GM12878 (cell line): ENCODE results near the gene LYPLA2. TPM values are rescaled to one million over a fixed set of nuclear protein-coding genes. Genes with fewer than 3 reads are reported as not detected.

Experiments
- ATAC-seq: fragments of 200-7000 bp; cut with Tn5 transposase; 3 replicates; pipeline ENCODE4 v1.9.1; 2020; ENCODE audit warnings: mild to moderate bottlenecking, moderate library complexity
- BruUV-seq: library from RNA; stranded (reverse); fragments of 400-500 nt; replicated peaks from 2 replicates; lab custom pipeline; 2021; lab: Mats Ljungman, UMichigan
- CTCF ChIA-PET: fragments of 300-600 bp; sonication (Branson Sonifier 250); formaldehyde crosslinking; extraction: SDS; loops from one replicate; lab custom pipeline; 2021; ENCODE audit warnings: inconsistent platforms; lab: Yijun Ruan, JAX
- POLR2A ChIA-PET: fragments of 350-600 bp; formaldehyde crosslinking; extraction: SDS; loops from one replicate; lab custom pipeline; 2021; ENCODE audit warnings: inconsistent platforms; lab: Charles Lee
- RAD21 ChIA-PET: fragments of 300-600 bp; sonication (Branson Sonifier 250); formaldehyde crosslinking; loops from one replicate; lab custom pipeline; 2023; ENCODE audit warnings: antibody characterized with exemption; ENCODE audit not compliant: unreplicated experiment; lab: Charles Lee
- SMC1A ChIA-PET: fragments of 300-600 bp; sonication (Branson Sonifier 250); formaldehyde crosslinking; loops from one replicate; lab custom pipeline; 2023; ENCODE audit not compliant: unreplicated experiment, uncharacterized antibody; lab: Charles Lee
- DNase-seq: peaks from one replicate; pipeline ENCODE4 v3.0.0-alpha.2; 2011; ENCODE audit warnings: low read depth, low spot score
- FAIRE-seq: peaks from 3 replicates; lab custom pipeline; 2011; peaks lifted over from hg19 to GRCh38; lab: Jason Lieb, UNC
- H2AFZ ChIP-seq: 2 replicates; pipeline ENCODE4 v1.6.0; 2011; ENCODE audit warnings: low read depth, low read length, control low read depth; ENCODE audit not compliant: control insufficient read depth
- H3K27ac ChIP-seq: 2 replicates; pipeline ENCODE4 v1.5.1; 2011; ENCODE audit warnings: control low read depth; ENCODE audit not compliant: control insufficient read depth, insufficient read depth
- H3K27me3 ChIP-seq, 2 experiments: replicated peaks in 1 of 2; 2 replicates each; pipeline versions ENCODE4 v1.6.0 to v1.6.1; 2011; ENCODE audit warnings: low read length in 1 of 2; ENCODE audit not compliant: control insufficient read depth in 2 of 2, insufficient read depth in 2 of 2
- H3K36me3 ChIP-seq, 2 experiments: 2 replicates each; pipeline ENCODE4 v1.5.1; 2011; ENCODE audit warnings: low read length in 1 of 2; ENCODE audit not compliant: control insufficient read depth in 2 of 2, insufficient read depth in 2 of 2
- H3K4me1 ChIP-seq: 2 replicates; pipeline ENCODE4 v1.6.1; 2011; ENCODE audit warnings: mild to moderate bottlenecking, low read length, moderate library complexity, mixed read lengths; ENCODE audit not compliant: control insufficient read depth, insufficient read depth
- H3K4me2 ChIP-seq: 2 replicates; pipeline ENCODE4 v1.6.0; 2011; ENCODE audit warnings: control low read depth; ENCODE audit not compliant: control insufficient read depth, insufficient read depth
- H3K4me3 ChIP-seq: fragments of 200-600 bp; sonication (generic); 2 replicates; pipeline ENCODE4 v1.5.1; 2016
- H3K79me2 ChIP-seq: 2 replicates; pipeline ENCODE4 v1.6.0; 2011; ENCODE audit warnings: low read length; ENCODE audit not compliant: control insufficient read depth, insufficient read depth
- H3K9ac ChIP-seq: 2 replicates; pipeline ENCODE4 v1.8.0; 2011; ENCODE audit warnings: low read length, control low read depth, mixed read lengths; ENCODE audit not compliant: control insufficient read depth, insufficient read depth
- H3K9me3 ChIP-seq: replicated peaks from 3 replicates; pipeline ENCODE4 v1.5.1; 2011; ENCODE audit warnings: mild to moderate bottlenecking, low read length; ENCODE audit not compliant: control insufficient read depth, insufficient read depth
- H4K20me1 ChIP-seq: 2 replicates; pipeline ENCODE4 v1.6.0; 2011; ENCODE audit not compliant: control insufficient read depth, insufficient read depth
- BRCA1 ChIP-seq: IDR thresholded peaks from 2 replicates; pipeline ENCODE4 v1.6.1; 2011; ENCODE audit warnings: low read depth, low read length, improper control_type of control experiment
- HDGF ChIP-seq: fragments of 450-650 bp; IDR thresholded peaks from 2 replicates; pipeline ENCODE4 v1.6.1; 2016; ENCODE audit warnings: antibody characterized with exemption
- PAX5 ChIP-seq: IDR thresholded peaks from 2 replicates; pipeline ENCODE4 v1.6.1; 2011; ENCODE audit warnings: low read depth, low read length, borderline replicate concordance
- POLR2A ChIP-seq: IDR thresholded peaks from 2 replicates; pipeline ENCODE4 v1.6.1; 2011; ENCODE audit warnings: low read depth, mild to moderate bottlenecking, low read length
- RUNX3 ChIP-seq: IDR thresholded peaks from 2 replicates; pipeline ENCODE4 v1.6.1; 2012; ENCODE audit warnings: low read length, inconsistent platforms
- TAF1 ChIP-seq: IDR thresholded peaks from 2 replicates; pipeline ENCODE4 v1.6.1; 2011; ENCODE audit warnings: mild to moderate bottlenecking, low read depth, low read length, borderline replicate concordance
- YBX1 ChIP-seq: fragments of 450-650 bp; IDR thresholded peaks from 2 replicates; pipeline ENCODE4 v1.6.1; 2016; ENCODE audit warnings: antibody characterized with exemption
- WGBS: methylation state at CpG from one replicate; pipeline ENCODE4 v1.1.6; 2016; ENCODE audit warnings: low lambda C conversion rate; ENCODE audit not compliant: insufficient replicate concordance, insufficient coverage; ENCODE audit errors: missing lambda C conversion rate; 5-methylcytosine and 5-hydroxymethylcytosine counted together
- in situ Hi-C: fragments of 300-500 bp; cut with MboI; formaldehyde crosslinking; loops from 9 replicates; pipeline ENCODE4 v1.14.3; 2018; ENCODE audit warnings: mixed read lengths
- intact Hi-C: fragments of 100-400 bp; cut with micrococcal nuclease; formaldehyde crosslinking; loops from one replicate; pipeline ENCODE4 v1.14.2; 2022; ENCODE audit not compliant: unreplicated experiment
- polyA plus RNA-seq, 11 experiments: library from polyadenylated mRNA; depleted of rRNA in 4 of 11; unstranded in 6 of 11; stranded (reverse) in 5 of 11; fragments of >200 nt; fragmentation: Nextera tagmentation in 4 of 11; fragmentation: Illumina TruSeq in 1 of 11; extraction: Ambion mirVana in 4 of 11; extraction: Trizol in 1 of 11; gene quantifications; 1 replicate in 1 of 11; 2 replicates in 10 of 11; pipeline versions ENCODE4 v1.2.1 to v1.2.3, GENCODE V29; 2011 to 2016; ENCODE audit warnings: inconsistent platforms in 2 of 11, missing spikeins in 2 of 11, low read depth in 1 of 11
- total RNA-seq, 4 experiments: library from RNA; depleted of rRNA in 3 of 4; stranded (reverse); fragments of >200 nt in 3 of 4; fragmentation: Illumina TruSeq in 1 of 4; extraction: Trizol in 1 of 4; gene quantifications; 2 replicates each; pipeline versions ENCODE4 v1.2.1 to v1.2.3, GENCODE V29; 2013 to 2021

The LYPLA2 gene
- total and polyA plus RNA-seq, 10 of the 15 experiments (the other 5 are each of a cell fraction or from before 2014, with no cell fraction given), result 2.7 to 129 (median 62.3) TPM

DNA sequence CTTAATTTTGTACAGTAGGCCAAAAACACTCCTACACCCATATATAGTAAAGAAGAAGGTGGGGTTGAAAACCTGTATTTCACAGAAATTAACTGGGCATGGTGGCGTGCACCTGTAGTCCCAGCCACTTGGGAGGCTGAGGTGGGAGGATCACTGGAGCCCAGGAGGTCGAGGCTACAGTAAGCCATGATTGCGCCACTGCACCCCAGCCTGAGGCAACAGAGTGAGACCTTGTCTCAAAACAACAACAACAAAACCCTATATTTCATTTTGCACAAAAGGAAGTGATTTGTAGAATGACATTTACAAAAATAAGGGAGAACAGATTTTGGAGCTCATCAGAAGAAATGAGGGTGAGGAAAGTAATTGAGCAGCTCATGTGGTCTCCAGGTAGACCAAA, 2.2 kb upstream of the LYPLA2 start:
- POLR2A ChIA-PET, result interaction anchor here (0.7 kb wide), 1 partner anchor 11 kb away, joined by 5 read pairs; the partner anchor contains the start of gene PITHD1
- RAD21 ChIA-PET, result no interaction called here
- H2AFZ ChIP-seq, result no peak overlapping the region
- BruUV-seq, result no TSS peak
- no peaks in the 10 kb centered on the region for H3K27me3 ChIP-seq
- H3K27ac ChIP-seq, result no peak overlapping the region
- H4K20me1 ChIP-seq, result no peaks in the 10 kb centered on the region
- DNase-seq (no peak), ATAC-seq (no peak), FAIRE-seq (no peak)
- SMC1A ChIA-PET, result interaction anchor here (0.7 to 1.2 kb wide), 3 partner anchors 9 to 128 kb away, joined by 3 to 4 read pairs (median 4); partner anchors contain the start of gene PITHD1
- WGBS, result 94% methylated on average over 3 of the region's 3 CpGs
- H3K4me3 ChIP-seq, result no peak overlapping the region
- TF ChIP-seq RUNX3 (no peak), HDGF (no peak), BRCA1 (no peak), YBX1 (no peak), TAF1 (no peak), POLR2A (no peak), PAX5 (no peak)
- CTCF ChIA-PET, result interaction anchor here (1.0 to 1.6 kb wide), 6 partner anchors 9 to 20 kb away, joined by 3 to 5 read pairs (median 4); partner anchors contain the start of gene PITHD1
- no peaks in the 10 kb centered on the region for H3K9me3 ChIP-seq
- in situ Hi-C loops (loop anchor here (25.0 kb wide), 1 partner anchor 1449 kb away; the partner anchor contains the start of genes RSRP1 and SYF2), intact Hi-C loops (no loop called here)
- H3K9ac ChIP-seq, result no peak overlapping the region
- H3K79me2 ChIP-seq, result peaks cover 23% of the 10 kb centered on the region
- no peak overlapping the region for H3K4me2 ChIP-seq
- H3K4me1 ChIP-seq, result 0 out of 2 replicates have a peak, but pooled peaks cover 5% of the 10 kb centered on the region
- peaks cover 10 to 18% of the 10 kb centered on the region in 2 experiments; a peak in 3 of 4 replicates for H3K36me3 ChIP-seq
